ENCODE results near the gene PHAF1.

Gene PHAF1

GRCh38 chr16:67150833-67151396, 41.2 kb downstream of the PHAF1 start, which contains the start of gene B3GNT9:
Gene B3GNT9, minus strand, starts transcription at chr16:67150998. Its CDS starts 513 bp downstream, at chr16:67150485.
- DNase-seq: peak; percentile 67
- TF ChIP-seq CTCF (IDR thresholded peaks at IDR 0.05): no peak
- peaks cover 4% of the 10 kb centered on the region for H3K4me1 Mint-ChIP-seq
- peak within 1 kb of the TSS; percentile 77 for H3K4me3 Mint-ChIP-seq
- no peak within 1 kb of the TSS for H3K27ac Mint-ChIP-seq
- peaks cover 68% of the 10 kb centered on the region for H3K27me3 Mint-ChIP-seq (ENCODE audit: low read depth, poor library complexity)
- no peaks in the 10 kb centered on the region for H3K9me3 Mint-ChIP-seq
- peaks cover 25% of the 10 kb centered on the region for H3K36me3 Mint-ChIP-seq (ENCODE audit: low read depth)

GRCh38 chr16:67151431-67152097, 41.8 kb downstream of the PHAF1 start:
- H3K36me3 Mint-ChIP-seq (ENCODE audit: low read depth): peaks cover 20% of the 10 kb centered on the region
- DNase-seq: no peak
- H3K9me3 Mint-ChIP-seq: no peaks in the 10 kb centered on the region
- peaks cover 74% of the 10 kb centered on the region for H3K27me3 Mint-ChIP-seq (ENCODE audit: low read depth, poor library complexity)
- TF ChIP-seq CTCF (IDR thresholded peaks at IDR 0.05): no peak
- peaks cover 4% of the 10 kb centered on the region for H3K4me1 Mint-ChIP-seq
- H3K4me3 Mint-ChIP-seq: peak overlapping the region; percentile 77
- no peak overlapping the region for H3K27ac Mint-ChIP-seq

DNA sequence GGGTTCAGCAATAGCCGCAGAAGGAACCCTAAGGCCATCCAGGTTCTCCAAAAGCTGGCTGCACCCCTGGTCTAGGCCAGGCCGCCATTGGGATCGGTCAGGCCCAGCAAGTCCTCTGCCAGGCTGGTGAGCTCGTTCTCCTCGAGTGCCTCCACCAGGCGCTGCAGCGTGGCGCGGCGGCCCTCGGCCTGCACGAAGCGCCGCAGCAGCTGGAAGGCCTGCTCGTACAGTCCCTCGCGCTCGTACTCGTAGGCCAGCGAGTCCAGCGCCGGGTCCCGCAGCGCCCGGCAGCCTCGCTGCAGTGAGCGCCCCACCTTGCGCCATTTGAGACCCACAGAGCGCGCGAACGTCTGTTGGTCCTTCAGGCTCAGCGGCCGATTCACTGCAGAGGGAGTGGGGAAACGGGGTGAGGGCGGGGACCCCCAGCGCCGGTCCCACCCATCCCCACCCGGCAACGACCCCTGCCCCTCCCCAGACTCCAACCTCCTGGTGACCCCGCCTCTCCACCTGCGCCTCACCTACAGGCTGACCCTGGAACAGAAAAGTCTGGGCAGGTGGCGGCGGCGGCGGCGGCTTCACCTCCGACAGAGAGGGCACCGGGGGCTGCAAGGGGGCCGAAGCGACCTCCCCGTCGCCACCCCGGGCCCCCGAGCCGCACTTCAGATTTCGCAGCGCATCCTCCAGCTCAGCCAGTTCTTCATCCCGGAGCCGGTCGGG, 45.0 kb downstream of the PHAF1 start:
- Mint-ChIP-seq H3K4me1 (peaks cover 13% of the 10 kb centered on the region), H3K27ac (no peak overlapping the region), H3K9me3 (no peaks in the 10 kb centered on the region), H3K36me3 (ENCODE audit: low read depth) (no peaks in the 10 kb centered on the region), H3K27me3 (ENCODE audit: low read depth, poor library complexity) (peaks cover 94% of the 10 kb centered on the region), H3K4me3 (peak overlapping the region; percentile 71)
- no peak for TF ChIP-seq CTCF (IDR thresholded peaks at IDR 0.05)
- DNase-seq: no peak

DNA sequence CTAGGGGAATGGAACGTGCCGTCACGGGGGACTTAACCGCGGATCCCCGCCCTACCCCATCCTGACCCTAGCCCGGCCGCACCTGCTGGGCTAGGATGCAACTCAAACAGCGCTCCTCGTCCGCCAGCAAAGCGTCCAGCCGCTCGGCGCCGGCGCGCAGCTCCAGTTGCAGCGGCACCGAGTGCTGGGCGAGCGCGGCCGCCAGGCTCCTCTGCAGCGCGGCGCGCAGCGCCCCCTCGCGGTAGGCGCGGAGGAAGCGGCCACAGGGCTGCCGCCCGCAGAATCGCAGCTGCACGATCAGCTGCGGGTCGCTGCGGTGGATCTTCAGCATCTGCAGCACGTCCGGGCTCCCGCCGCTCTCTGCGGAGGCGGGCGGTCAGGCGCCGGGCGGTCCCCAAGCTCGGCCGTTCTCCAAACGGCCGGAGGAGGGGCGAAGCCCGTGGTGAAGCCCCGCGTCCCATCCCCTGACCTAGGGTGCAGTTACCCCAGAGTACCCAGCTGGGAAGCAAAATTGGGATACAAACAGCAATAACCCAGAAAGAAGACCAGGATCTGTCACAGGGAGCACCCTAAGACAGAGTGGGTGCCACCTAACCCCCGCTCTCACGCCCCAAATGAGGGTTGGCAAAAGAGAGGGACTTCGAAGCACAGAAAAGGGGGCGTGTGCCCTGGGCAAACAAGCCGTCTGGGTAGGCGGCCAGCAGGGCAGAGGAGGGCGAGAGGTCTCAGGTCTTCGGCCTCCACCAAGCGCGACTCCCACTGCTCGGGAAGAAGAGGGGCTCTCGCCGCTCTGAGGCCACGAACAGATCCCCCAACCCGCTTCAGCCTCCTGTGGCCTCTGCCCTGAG, 45.8 kb downstream of the PHAF1 start:
- Mint-ChIP-seq H3K4me1 (peaks cover 13% of the 10 kb centered on the region), H3K27ac (no peak overlapping the region), H3K4me3 (peak overlapping the region; percentile 71), H3K27me3 (ENCODE audit: low read depth, poor library complexity) (peaks cover 97% of the 10 kb centered on the region), H3K36me3 (ENCODE audit: low read depth) (no peaks in the 10 kb centered on the region), H3K9me3 (no peaks in the 10 kb centered on the region)
- TF ChIP-seq CTCF (IDR thresholded peaks at IDR 0.05): peak; percentile 96
- DNase-seq: peak; percentile 93

- Mint-ChIP-seq H3K27me3 (ENCODE audit: low read depth, poor library complexity) (peaks cover 100% of the 10 kb centered on the region), H3K27ac (no peak overlapping the region), H3K36me3 (ENCODE audit: low read depth) (no peaks in the 10 kb centered on the region), H3K4me3 (no peak overlapping the region), H3K9me3 (peaks cover 4% of the 10 kb centered on the region), H3K4me1 (peaks cover 10% of the 10 kb centered on the region)
- no peak for DNase-seq
- TF ChIP-seq CTCF (IDR thresholded peaks at IDR 0.05): no peak
Measured at GRCh38 chr16:67156143-67156844, 46.6 kb downstream of the PHAF1 start.
